Measurements from ENCODE around the gene SNX25. TPM values are rescaled to one million over a fixed set of nuclear protein-coding genes. Genes with fewer than 3 reads are reported as not detected.

Gene SNX25
- total RNA-seq, result 7.1 and 13.9 TPM in 2 replicates

DNA sequence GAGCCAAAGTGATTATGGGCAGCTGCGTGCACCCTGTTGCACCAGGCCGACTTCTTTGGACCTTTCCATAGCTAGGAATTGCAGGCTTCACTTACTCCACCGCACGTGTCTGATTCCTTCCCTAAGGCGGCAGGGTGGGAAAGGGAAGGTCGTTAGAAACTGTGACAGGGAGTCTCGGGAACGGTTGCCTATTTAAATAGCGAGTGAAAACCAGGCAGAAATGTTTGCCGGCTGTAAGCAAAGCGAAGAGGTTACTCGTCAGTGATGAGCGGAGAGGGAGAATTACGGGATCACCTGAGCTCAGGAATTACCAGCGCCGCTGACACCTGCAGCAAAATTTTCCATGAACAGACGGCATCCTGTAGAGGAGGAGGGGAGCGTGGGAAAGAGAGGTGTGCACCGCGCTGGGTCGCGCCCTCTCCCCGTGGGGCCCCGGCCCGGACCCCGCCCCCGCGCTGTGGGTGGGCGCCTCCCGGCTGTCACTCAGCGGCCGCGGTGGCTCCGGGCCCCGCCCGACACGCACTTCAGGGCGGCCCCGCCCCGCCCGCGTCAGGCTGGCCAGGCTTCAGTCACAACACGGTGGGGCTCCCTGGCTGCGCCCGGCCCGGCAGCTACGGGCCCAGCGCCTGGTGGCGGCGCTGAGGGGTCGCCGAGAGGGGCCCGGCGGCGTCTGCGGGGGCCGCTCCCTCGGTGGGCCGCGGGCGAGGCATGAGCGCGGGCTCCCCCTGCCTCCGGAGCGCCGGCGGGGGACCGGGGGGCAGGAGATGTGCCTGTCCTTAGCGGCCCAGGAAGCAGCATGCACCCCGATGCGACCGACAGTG is at the start of gene SNX25:
Gene SNX25, plus strand, starts transcription at position 568 of the 821 bp plus-strand sequence. Its CDS starts 229 bp downstream, at position 797.

DNA sequence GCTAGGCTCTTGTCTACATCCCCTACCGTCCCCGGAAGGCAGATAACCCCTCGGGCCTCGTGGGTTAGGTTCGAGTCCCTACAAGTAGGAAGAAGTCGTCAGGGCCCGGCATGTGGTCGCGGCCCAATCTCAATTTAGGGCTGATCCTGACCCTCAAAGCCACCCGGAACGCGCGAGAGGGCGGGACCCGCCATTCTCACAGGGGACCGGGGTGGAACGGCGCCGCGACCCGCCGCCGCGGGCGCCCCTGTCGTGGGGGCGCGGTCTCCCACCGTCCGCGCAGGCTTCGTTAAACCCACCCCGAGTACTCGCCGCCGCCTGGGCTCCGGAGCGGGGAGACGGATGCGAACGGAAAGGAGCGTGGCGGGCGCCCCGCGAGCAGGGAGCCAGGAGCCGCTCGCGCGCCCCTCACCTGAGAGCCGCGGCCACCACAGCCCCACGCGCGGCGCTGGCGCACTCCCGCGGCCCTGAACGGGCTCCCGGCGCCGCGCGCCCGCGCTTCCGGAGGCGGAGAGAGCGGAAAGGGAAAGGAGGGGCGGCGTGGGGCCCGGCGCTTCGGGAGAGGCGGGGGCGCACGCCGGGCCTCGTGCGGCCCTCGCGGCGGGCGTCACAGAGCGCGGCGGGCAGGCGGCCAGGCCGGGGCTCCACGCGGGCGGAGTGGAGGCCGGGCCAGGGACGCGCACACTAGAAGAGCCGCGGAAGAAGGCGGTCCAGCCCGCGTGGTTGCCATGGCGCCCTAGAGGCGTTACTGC is 5.7 kb upstream of the SNX25 start, which contains the start of gene CFAP97:
Gene CFAP97, minus strand, starts transcription at position 515 of the 752 bp plus-strand sequence. CDS start 12,804 bp downstream, outside the sequence.

DNA sequence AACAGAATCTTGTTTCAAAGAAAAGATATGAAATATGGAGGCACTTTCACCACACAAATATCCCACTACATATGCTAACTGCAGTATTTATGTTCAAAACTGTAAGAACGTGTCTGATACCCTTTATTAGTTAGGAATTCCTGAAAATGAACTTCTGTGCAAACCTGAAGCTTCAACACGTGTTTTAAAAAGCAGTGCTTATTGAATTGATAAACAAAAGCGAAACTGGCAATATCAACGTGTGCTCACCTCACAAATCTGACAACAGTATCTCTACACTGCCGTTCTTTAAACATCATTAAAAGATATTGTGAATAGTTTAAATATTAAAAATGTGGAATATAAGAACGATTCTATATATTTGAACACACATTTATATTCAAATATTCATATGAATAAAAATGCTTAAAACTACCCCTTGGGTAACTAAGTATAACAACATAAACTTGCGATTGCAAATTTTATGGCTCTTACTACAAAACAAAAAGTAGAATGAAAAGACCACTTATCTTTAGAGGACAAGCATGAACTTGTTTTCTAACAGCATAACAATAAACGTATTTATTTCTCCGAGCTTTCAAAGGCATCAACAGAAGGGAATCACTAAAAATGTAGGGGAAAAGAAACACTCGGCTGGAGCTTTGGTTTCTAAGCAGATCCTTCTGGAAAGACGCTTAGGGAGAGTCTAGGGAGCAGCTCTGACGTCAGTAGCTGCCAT is 186.0 kb downstream of the SNX25 start, which contains the start of gene LRP2BP:
Gene LRP2BP, minus strand, starts transcription at position 687 of the 718 bp plus-strand sequence. CDS start 17,738 bp downstream, outside the sequence.

DNA sequence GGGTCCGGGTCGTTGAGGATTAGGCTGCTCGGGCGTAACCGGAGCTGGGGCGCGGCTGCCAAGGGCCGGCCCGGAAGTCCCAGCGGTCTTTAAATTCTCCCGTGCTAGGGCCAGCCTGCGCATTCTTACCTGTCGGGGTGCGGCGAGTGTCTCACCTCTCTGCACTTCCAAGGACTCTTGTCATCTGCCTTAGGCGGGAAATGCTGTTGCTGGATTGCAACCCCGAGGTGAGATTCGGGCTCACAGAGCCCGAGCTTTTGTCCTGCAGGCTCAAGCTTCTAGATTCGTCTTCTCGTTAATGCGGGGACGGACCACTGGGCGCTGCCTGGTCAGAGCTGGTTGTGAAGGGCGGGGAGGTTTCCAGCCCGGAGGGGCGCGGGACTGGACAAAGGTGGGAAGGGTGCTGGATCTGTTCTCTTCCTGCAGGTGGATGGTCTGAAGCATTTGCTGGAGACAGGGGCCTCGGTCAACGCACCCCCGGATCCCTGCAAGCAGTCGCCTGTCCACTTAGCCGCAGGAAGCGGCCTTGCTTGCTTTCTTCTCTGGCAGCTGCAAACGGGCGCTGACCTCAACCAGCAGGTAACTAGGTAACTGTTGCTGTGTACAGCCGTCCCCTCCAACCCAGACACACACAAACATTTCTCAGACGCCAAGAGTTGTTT is 187.5 kb downstream of the SNX25 start, which contains the start of gene ANKRD37:
Gene ANKRD37, plus strand, starts transcription at position 118 of the 662 bp plus-strand sequence. Its CDS starts 83 bp downstream, at position 201.

Other genes starting within 250 kb of the SNX25 start
- not detected in 2 replicates for gene HELT, start 191.1 kb upstream of the SNX25 start, total RNA-seq
- gene SLC25A4, start 66.3 kb upstream of the SNX25 start, total RNA-seq, result 15.5 and 16.9 TPM in 2 replicates
- 14.3 and 14.7 TPM in 2 replicates for gene CFAP97, start 5.6 kb upstream of the SNX25 start, total RNA-seq
- under 0.01 and 0.16 TPM in 2 replicates for gene LRP2BP, start 186.3 kb downstream of the SNX25 start, total RNA-seq
- 2.8 and 7.7 TPM in 2 replicates for gene ANKRD37, start 187.2 kb downstream of the SNX25 start, total RNA-seq
- gene UFSP2, start 216.4 kb downstream of the SNX25 start, total RNA-seq, result 21.5 and 24.2 TPM in 2 replicates

All from mesangial cell (primary cell).